SU-DHL-6 (cell line): Measurements from ENCODE around the gene ANKRD36C.
A peak's percentile ranks its signal among the peaks of the same experiment; 100 is the strongest.
"Not testable (repeated sequence)": the region's sequence is repeated elsewhere in the genome, so short reads cannot be mapped to it uniquely, and the experiment has no call there.

Experiments
- H2AFZ ChIP-seq: fragments of 200-600 bp; sonication (generic); 2 replicates; pipeline ENCODE4 v1.6.1; 2014; ENCODE audit warnings: low read depth, mild to moderate bottlenecking, moderate library complexity, mixed read lengths, antibody characterized with exemption, low read length; ENCODE audit not compliant: severe bottlenecking
- H3F3A ChIP-seq: fragments of 200-600 bp; shearing (Covaris generic); 2 replicates; pipeline ENCODE4 v1.6.0; 2016; ENCODE audit warnings: antibody characterized with exemption, mild to moderate bottlenecking; ENCODE audit not compliant: insufficient read depth
- H3K27ac ChIP-seq: fragments of 200-600 bp; sonication (generic); 2 replicates; pipeline ENCODE4 v1.5.1; 2016; ENCODE audit warnings: low read depth, mild to moderate bottlenecking, low read length, moderate library complexity, mixed read lengths
- H3K27me3 ChIP-seq: fragments of 200-600 bp; sonication (generic), shearing (Covaris generic); 2 replicates; pipeline ENCODE4 v1.6.0; 2014; ENCODE audit warnings: mild to moderate bottlenecking, low read length
- H3K36me3 ChIP-seq: fragments of 200-600 bp; sonication (generic); 2 replicates; pipeline ENCODE4 v1.6.1; 2014; ENCODE audit warnings: mild to moderate bottlenecking, low read length, mixed read lengths
- H3K4me2 ChIP-seq: fragments of 300-600, 200-600 bp; shearing (Covaris generic), sonication (generic); 2 replicates; pipeline ENCODE4 v1.6.0; 2014; ENCODE audit warnings: low read length, low read depth, mild to moderate bottlenecking; ENCODE audit not compliant: poor library complexity, severe bottlenecking
- H3K4me3 ChIP-seq: fragments of 200-600 bp; sonication (generic); 2 replicates; pipeline ENCODE4 v1.5.1; 2014; ENCODE audit warnings: antibody characterized with exemption, low read length, mild to moderate bottlenecking, mixed read lengths; ENCODE audit not compliant: insufficient read depth, poor library complexity, severe bottlenecking
- H3K79me2 ChIP-seq: fragments of 200-600 bp; sonication (generic); 2 replicates; pipeline ENCODE4 v1.6.1; 2014; ENCODE audit warnings: mild to moderate bottlenecking, low read length, moderate library complexity; ENCODE audit not compliant: insufficient read depth
- H3K9ac ChIP-seq: fragments of 200-600 bp; sonication (generic); 2 replicates; pipeline ENCODE4 v1.7.0; 2014; ENCODE audit warnings: mild to moderate bottlenecking, low read length
- H3K9me2 ChIP-seq: fragments of 200-600 bp; sonication (generic); replicated peaks from 2 replicates; pipeline ENCODE4 v1.6.1; 2014; ENCODE audit warnings: low read length; ENCODE audit not compliant: insufficient read depth
- H3K9me3 ChIP-seq: fragments of 200-600 bp; sonication (generic); 2 replicates; pipeline ENCODE4 v1.6.1; 2014; ENCODE audit warnings: low read length, mixed read lengths; ENCODE audit not compliant: insufficient read depth
- H4K20me1 ChIP-seq: fragments of 200-600 bp; sonication (generic); 2 replicates; pipeline ENCODE4 v1.6.1; 2014; ENCODE audit warnings: low read depth, mild to moderate bottlenecking, antibody characterized with exemption, low read length, moderate library complexity, mixed read lengths

ANKRD36C gene

GRCh38 chr2:96021142-96021541 is 29.5 kb upstream of the ANKRD36C start:
- not testable (repeated sequence) for H3K9me2 ChIP-seq, H3K27me3 ChIP-seq, H3K9ac ChIP-seq, H3K9me3 ChIP-seq, H4K20me1 ChIP-seq, H2AFZ ChIP-seq, H3K27ac ChIP-seq, H3K4me3 ChIP-seq, H3F3A ChIP-seq, H3K36me3 ChIP-seq, H3K79me2 ChIP-seq, H3K4me2 ChIP-seq

- not testable (repeated sequence) for H3K9me3 ChIP-seq, H3K9me2 ChIP-seq, H2AFZ ChIP-seq, H3K27ac ChIP-seq, H3K4me2 ChIP-seq, H3K27me3 ChIP-seq, H3K9ac ChIP-seq, H3K4me3 ChIP-seq, H3K79me2 ChIP-seq, H4K20me1 ChIP-seq, H3K36me3 ChIP-seq, H3F3A ChIP-seq
Measured at GRCh38 chr2:96019909-96020590, 28.4 kb upstream of the ANKRD36C start.

DNA sequence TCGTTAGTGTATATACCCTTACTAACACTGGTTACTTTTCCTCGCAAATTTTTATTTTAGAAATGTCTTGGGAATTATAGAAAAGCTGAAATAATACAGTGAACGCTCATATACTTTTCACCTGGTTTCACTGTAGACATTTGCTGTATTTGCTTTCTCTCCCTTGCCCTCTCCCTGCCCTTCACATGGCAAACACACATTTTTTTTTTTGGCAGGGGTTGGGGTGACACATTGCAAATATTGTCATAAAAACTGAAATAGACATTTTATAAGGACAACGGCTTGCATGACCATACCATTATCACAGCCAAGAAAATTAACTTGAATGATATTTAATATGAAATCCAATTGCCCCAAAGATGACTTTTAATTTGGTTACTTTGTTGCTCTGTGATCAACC is 24.7 kb upstream of the ANKRD36C start:
- H3K27ac ChIP-seq, H3K9ac ChIP-seq, H2AFZ ChIP-seq, H3K9me2 ChIP-seq, H4K20me1 ChIP-seq, H3F3A ChIP-seq, H3K36me3 ChIP-seq, H3K9me3 ChIP-seq, H3K27me3 ChIP-seq, H3K79me2 ChIP-seq, H3K4me2 ChIP-seq, H3K4me3 ChIP-seq: not testable (repeated sequence)

GRCh38 chr2:96012792-96013264 is 21.2 kb upstream of the ANKRD36C start:
- not testable (repeated sequence) for H3K9me3 ChIP-seq, H3K27me3 ChIP-seq, H3K4me2 ChIP-seq, H3K36me3 ChIP-seq, H3K79me2 ChIP-seq, H3K27ac ChIP-seq, H4K20me1 ChIP-seq, H3K9ac ChIP-seq, H3K9me2 ChIP-seq, H3K4me3 ChIP-seq, H3F3A ChIP-seq, H2AFZ ChIP-seq

- not testable (repeated sequence) for H3K27me3 ChIP-seq, H3K9me2 ChIP-seq, H3K79me2 ChIP-seq, H3K4me2 ChIP-seq, H3K27ac ChIP-seq, H3F3A ChIP-seq, H4K20me1 ChIP-seq, H2AFZ ChIP-seq, H3K9me3 ChIP-seq, H3K4me3 ChIP-seq, H3K36me3 ChIP-seq, H3K9ac ChIP-seq
Measured at GRCh38 chr2:96012086-96012791, 20.6 kb upstream of the ANKRD36C start.

GRCh38 chr2:96011129-96011455 is 19.5 kb upstream of the ANKRD36C start:
- not testable (repeated sequence) for H2AFZ ChIP-seq, H3F3A ChIP-seq, H3K4me3 ChIP-seq, H3K79me2 ChIP-seq, H4K20me1 ChIP-seq, H3K27me3 ChIP-seq, H3K27ac ChIP-seq, H3K36me3 ChIP-seq, H3K4me2 ChIP-seq, H3K9ac ChIP-seq, H3K9me2 ChIP-seq, H3K9me3 ChIP-seq

GRCh38 chr2:96010320-96011128 is 18.9 kb upstream of the ANKRD36C start:
- not testable (repeated sequence) for H3K27me3 ChIP-seq, H3K36me3 ChIP-seq, H3K9me3 ChIP-seq, H4K20me1 ChIP-seq, H3K27ac ChIP-seq, H3K79me2 ChIP-seq, H3F3A ChIP-seq, H3K9me2 ChIP-seq
- peak overlapping the region; percentile 54 for H3K9ac ChIP-seq
- H3K4me2 ChIP-seq, result peak overlapping the region; percentile 45
- H3K4me3 ChIP-seq, result peak overlapping the region; percentile 44
- H2AFZ ChIP-seq, result peak overlapping the region; percentile 68

DNA sequence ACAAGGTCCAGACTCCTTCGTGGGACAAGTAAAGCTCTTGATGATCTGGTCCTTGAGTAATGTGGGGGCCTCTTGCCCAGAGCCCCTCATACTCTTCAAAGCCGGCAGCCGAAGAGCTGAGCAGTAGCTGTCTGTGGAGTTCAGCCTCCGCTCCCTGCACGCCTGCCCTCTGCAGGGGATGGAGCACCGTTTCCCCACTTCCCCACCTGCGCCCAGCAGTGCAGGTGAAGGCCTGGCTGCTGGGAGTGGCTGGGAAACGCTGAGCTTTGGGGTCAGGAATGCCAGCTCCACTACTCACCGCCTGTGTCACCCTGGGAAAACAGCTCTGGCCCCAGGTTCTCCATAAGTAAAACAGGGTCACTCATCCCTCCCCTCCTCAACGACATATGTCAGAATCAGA is 18.2 kb upstream of the ANKRD36C start:
- H3K9me2 ChIP-seq, H3K27me3 ChIP-seq, H4K20me1 ChIP-seq, H3K27ac ChIP-seq, H3K36me3 ChIP-seq, H3K9me3 ChIP-seq, H3K79me2 ChIP-seq, H3F3A ChIP-seq: not testable (repeated sequence)
- peak overlapping the region; percentile 68 for H2AFZ ChIP-seq
- H3K9ac ChIP-seq, result peak overlapping the region; percentile 54
- H3K4me3 ChIP-seq, result peak overlapping the region; percentile 44
- H3K4me2 ChIP-seq, result peak overlapping the region; percentile 45
